Fibroblast of skin of left biceps (primary cell): ENCODE data around the gene GIMAP1.
"Not testable (repeated sequence)": the region's sequence is repeated elsewhere in the genome, so short reads cannot be mapped to it uniquely, and the experiment has no call there.

ENCODE experiments used
- DNase-seq, 2 experiments: peaks; one replicate each; pipeline ENCODE4 v3.0.0-alpha.2; 2013; ENCODE audit warnings: low read depth in 2 of 2

Gene GIMAP1

GRCh38 chr7:150716368-150716767 lies at the start of gene GIMAP1:
Gene GIMAP1, plus strand, starts transcription at chr7:150716613. Its CDS starts 2,435 bp downstream, at chr7:150719048.
- no peak for DNase-seq

GRCh38 chr7:150668472-150668911 lies 47.9 kb upstream of the GIMAP1 start:
- no peak for DNase-seq

- no peak for DNase-seq
Measured at GRCh38 chr7:150668977-150669376, 47.4 kb upstream of the GIMAP1 start.

GRCh38 chr7:150671798-150672585 lies 44.4 kb upstream of the GIMAP1 start:
- DNase-seq, result not testable (repeated sequence)

- no peak for DNase-seq
Measured at GRCh38 chr7:150675714-150676113, 40.7 kb upstream of the GIMAP1 start.

GRCh38 chr7:150676276-150676675 lies 40.1 kb upstream of the GIMAP1 start:
- DNase-seq, result not testable (repeated sequence)

- DNase-seq, result not testable (repeated sequence)
Measured at GRCh38 chr7:150676854-150677253, 39.6 kb upstream of the GIMAP1 start.

- DNase-seq, result not testable (repeated sequence)
Measured at GRCh38 chr7:150678601-150679000, 37.8 kb upstream of the GIMAP1 start.

- DNase-seq, result not testable (repeated sequence)
Measured at GRCh38 chr7:150680364-150680763, 36.0 kb upstream of the GIMAP1 start.

GRCh38 chr7:150685219-150686029 lies 31.0 kb upstream of the GIMAP1 start, which contains the start of gene GIMAP2:
Gene GIMAP2, plus strand, starts transcription at chr7:150685706. Its CDS starts 1,354 bp downstream, at chr7:150687060.
- no peak for DNase-seq

GRCh38 chr7:150686030-150686631 lies 30.3 kb upstream of the GIMAP1 start:
- no peak for DNase-seq

- DNase-seq, result no peak
Measured at GRCh38 chr7:150688630-150689029, 27.8 kb upstream of the GIMAP1 start.

GRCh38 chr7:150695654-150696053 lies 20.8 kb upstream of the GIMAP1 start:
- no peak for DNase-seq

- no peak for DNase-seq
Measured at GRCh38 chr7:150703209-150703608, 13.2 kb upstream of the GIMAP1 start.

GRCh38 chr7:150715293-150715692 lies 1.1 kb upstream of the GIMAP1 start:
- DNase-seq, result no peak

- DNase-seq, result no peak
Measured at GRCh38 chr7:150715738-150716137, 675 bp upstream of the GIMAP1 start.

GRCh38 chr7:150716939-150717338 lies 526 bp downstream of the GIMAP1 start:
- DNase-seq, result no peak

- DNase-seq, result no peak
Measured at GRCh38 chr7:150717814-150718420, 1.5 kb downstream of the GIMAP1 start.

- no peak for DNase-seq
Measured at GRCh38 chr7:150719436-150719835, 3.0 kb downstream of the GIMAP1 start.

GRCh38 chr7:150719960-150720891 lies 3.8 kb downstream of the GIMAP1 start:
- DNase-seq, result no peak

GRCh38 chr7:150721970-150722373 lies 5.6 kb downstream of the GIMAP1 start:
- no peak for DNase-seq
